Measurements from ENCODE around the gene CDK6.
A peak's percentile ranks its signal among the peaks of the same experiment; 100 is the strongest.
"Not testable (repeated sequence)": the region's sequence is repeated elsewhere in the genome, so short reads cannot be mapped to it uniquely, and the experiment has no call there.

GRCh38 chr7:92864169-92864568, 27.8 kb upstream of the CDK6 start:
- TF ChIP-seq, protein P1, sequence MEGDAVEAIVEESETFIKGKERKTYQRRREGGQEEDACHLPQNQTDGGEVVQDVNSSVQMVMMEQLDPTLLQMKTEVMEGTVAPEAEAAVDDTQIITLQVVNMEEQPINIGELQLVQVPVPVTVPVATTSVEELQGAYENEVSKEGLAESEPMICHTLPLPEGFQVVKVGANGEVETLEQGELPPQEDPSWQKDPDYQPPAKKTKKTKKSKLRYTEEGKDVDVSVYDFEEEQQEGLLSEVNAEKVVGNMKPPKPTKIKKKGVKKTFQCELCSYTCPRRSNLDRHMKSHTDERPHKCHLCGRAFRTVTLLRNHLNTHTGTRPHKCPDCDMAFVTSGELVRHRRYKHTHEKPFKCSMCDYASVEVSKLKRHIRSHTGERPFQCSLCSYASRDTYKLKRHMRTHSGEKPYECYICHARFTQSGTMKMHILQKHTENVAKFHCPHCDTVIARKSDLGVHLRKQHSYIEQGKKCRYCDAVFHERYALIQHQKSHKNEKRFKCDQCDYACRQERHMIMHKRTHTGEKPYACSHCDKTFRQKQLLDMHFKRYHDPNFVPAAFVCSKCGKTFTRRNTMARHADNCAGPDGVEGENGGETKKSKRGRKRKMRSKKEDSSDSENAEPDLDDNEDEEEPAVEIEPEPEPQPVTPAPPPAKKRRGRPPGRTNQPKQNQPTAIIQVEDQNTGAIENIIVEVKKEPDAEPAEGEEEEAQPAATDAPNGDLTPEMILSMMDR (IDR thresholded peaks at IDR 0.05; ENCODE audit: low read depth, low read length): peak; percentile 22; the same call in 1 of the 2 replicates
- TF ChIP-seq EZH2phosphoT487 (IDR thresholded peaks at IDR 0.05; ENCODE audit: low read depth): not testable (repeated sequence)

Data from OCI-LY3 (cell line).